Kidney (tissue), 14 donors: ENCODE measurements around the gene DEDD2. TPM values are rescaled to one million over a fixed set of nuclear protein-coding genes. Genes with fewer than 3 reads are reported as not detected.

Experiments used
- DNase-seq, 5 donors: peaks; one replicate each; pipeline ENCODE4 v3.0.0-alpha.2; 2013 to 2020
- FAIRE-seq: peaks from 2 replicates; lab custom pipeline; 2012; peaks lifted over from hg19 to GRCh38; lab: Jason Lieb, UNC
- H3K27ac ChIP-seq, 2 donors: one replicate each; pipeline ENCODE4 v1.7.0; 2013; ENCODE audit warnings: low read depth in 2 of 2, low read length in 2 of 2, inconsistent platforms in 1 of 2
- H3K27me3 ChIP-seq: one replicate; pipeline ENCODE4 v1.7.1; 2013; ENCODE audit warnings: low read length, inconsistent platforms; ENCODE audit not compliant: control insufficient read depth, insufficient read depth
- H3K36me3 ChIP-seq, 3 donors: one replicate each; pipeline versions ENCODE4 v1.7.0 to v1.7.1; 2013; ENCODE audit warnings: low read length in 3 of 3, control low read depth in 1 of 3, inconsistent platforms in 1 of 3; ENCODE audit not compliant: insufficient read depth in 3 of 3, control insufficient read depth in 2 of 3
- H3K4me1 ChIP-seq, 3 donors: one replicate each; pipeline versions ENCODE4 v1.7.0 to v1.7.1; 2013; ENCODE audit warnings: low read length in 3 of 3, inconsistent platforms in 1 of 3, low read depth in 1 of 3; ENCODE audit not compliant: control insufficient read depth in 2 of 3, insufficient read depth in 2 of 3
- H3K4me3 ChIP-seq, 3 donors: one replicate each; pipeline versions ENCODE4 v1.7.0 to v1.8.1; 2013; ENCODE audit warnings: low read length in 3 of 3, control low read depth in 1 of 3, inconsistent platforms in 1 of 3
- H3K9ac ChIP-seq, 3 donors: one replicate each; pipeline versions ENCODE4 v1.7.0 to v1.7.1; 2013; ENCODE audit warnings: low read length in 3 of 3, control low read depth in 1 of 3, inconsistent platforms in 1 of 3
- H3K9me3 ChIP-seq, 3 donors: one replicate each; pipeline versions ENCODE4 v1.7.0 to v1.7.1; 2013; ENCODE audit warnings: low read length in 3 of 3, control low read depth in 1 of 3, inconsistent platforms in 1 of 3; ENCODE audit not compliant: control insufficient read depth in 2 of 3, insufficient read depth in 1 of 3
- intact Hi-C: fragments of 100-400 bp; cut with DNase I; formaldehyde crosslinking; loops from one replicate; pipeline ENCODE4 v1.11.1; 2022
- polyA plus RNA-seq: library from polyadenylated mRNA; stranded (reverse); fragments of 350-450 nt; fragmentation: Illumina TruSeq; extraction: RNeasy Lipid Tissue Mini Kit (QIAGEN cat#74804); gene quantifications from one replicate; pipeline ENCODE4 v1.2.3, GENCODE V29; 2014; ENCODE audit warnings: low read depth, low replicate concordance; ENCODE audit not compliant: insufficient read depth
- total RNA-seq: library from RNA; stranded (reverse); fragmentation: NEBNext Ultra II Directional; extraction: Animal tissue kit (Norgen Biotek cat#: 25700); gene quantifications from one replicate; pipeline ENCODE4 v1.2.1, GENCODE V29; 2021
- TF ChIP-seq, protein P1 (sequence below): IDR thresholded peaks from 3 replicates; pipeline ENCODE4 v1.5.1; 2012; ENCODE audit warnings: mild to moderate bottlenecking, moderate library complexity, borderline replicate concordance; ENCODE audit not compliant: insufficient read depth; ENCODE audit errors: extremely low read depth
- donor health status: control.
- donor health status: control.
- donor health status: control.
- donor health status: control.
- donor health status: control.
- donor health status: DM: yes; HTN: yes; CAD: no.
- donor health status: Normal renal cell carcinoma (clear cell type).

Gene DEDD2
- total and polyA plus RNA-seq, 2 donors from 2014 or later, result 26.1 to 36.3 TPM

DNA sequence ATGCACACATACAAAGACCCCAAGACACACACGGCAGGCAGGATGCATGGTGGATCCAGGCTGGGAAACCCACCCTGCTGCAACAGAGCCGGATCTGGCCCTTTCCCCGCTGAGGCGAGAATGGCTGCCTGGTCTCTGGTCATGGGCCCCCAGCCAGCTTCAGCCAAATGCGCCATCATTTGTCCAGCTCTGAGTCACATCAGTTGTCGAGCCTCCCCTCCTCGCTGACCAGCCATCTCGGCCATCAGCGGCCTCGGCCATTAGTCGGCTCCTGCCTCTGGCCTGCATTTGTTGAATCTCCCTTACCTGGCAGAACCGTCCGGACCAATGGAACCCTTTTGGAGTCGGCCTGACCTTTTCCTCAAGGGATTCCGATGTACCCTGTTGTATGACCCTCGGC is 46.8 kb downstream of the DEDD2 start:
- intact Hi-C loops, result no loop called here
- no peak for FAIRE-seq
- TF ChIP-seq, protein P1, sequence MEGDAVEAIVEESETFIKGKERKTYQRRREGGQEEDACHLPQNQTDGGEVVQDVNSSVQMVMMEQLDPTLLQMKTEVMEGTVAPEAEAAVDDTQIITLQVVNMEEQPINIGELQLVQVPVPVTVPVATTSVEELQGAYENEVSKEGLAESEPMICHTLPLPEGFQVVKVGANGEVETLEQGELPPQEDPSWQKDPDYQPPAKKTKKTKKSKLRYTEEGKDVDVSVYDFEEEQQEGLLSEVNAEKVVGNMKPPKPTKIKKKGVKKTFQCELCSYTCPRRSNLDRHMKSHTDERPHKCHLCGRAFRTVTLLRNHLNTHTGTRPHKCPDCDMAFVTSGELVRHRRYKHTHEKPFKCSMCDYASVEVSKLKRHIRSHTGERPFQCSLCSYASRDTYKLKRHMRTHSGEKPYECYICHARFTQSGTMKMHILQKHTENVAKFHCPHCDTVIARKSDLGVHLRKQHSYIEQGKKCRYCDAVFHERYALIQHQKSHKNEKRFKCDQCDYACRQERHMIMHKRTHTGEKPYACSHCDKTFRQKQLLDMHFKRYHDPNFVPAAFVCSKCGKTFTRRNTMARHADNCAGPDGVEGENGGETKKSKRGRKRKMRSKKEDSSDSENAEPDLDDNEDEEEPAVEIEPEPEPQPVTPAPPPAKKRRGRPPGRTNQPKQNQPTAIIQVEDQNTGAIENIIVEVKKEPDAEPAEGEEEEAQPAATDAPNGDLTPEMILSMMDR, result no peak

DNA sequence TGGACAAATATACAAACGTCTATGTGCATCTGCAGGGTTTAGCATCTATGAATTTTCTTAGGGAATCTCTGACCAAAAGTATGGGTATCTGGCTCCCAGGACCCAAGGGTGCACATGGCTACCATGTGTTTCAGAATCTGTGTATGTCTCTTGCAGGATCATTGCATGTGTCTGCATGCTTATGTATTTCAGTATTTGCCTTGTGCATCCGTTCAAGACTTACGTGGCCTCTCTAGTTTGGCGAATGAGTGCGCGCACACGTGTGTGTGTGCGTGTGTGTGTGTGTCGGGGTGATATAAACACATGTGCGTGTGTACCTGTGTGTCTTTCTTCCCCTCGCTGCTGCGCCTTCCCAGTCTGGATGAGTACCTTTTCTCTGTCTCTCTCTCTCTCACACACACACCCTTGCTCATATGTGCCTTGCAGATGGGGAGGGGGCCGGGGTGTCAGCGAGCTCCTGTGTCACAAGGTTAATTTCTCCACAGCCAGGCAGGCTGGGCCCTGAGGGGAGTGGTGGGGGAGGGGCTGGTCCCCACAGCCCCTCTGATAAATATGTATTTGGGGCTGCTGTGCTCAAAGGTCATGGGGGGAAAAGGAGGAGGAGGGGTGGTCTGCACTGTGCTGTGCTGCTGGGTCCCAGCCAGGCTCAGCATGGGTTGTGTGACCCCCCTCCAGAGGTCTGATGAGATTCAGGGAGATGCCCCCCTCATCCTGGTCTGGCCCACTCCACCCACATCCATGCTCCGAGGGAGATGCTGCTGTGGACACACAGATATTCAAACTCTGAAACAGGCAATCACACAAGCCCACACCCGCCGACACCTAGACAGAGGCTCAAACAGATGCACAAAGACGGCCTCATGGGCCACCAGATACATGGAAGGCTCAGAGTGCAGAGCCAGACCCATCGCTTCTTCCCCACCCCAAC is 47.7 kb downstream of the DEDD2 start:
- Histone ChIP-seq H3K36me3 (no peaks in the 10 kb centered on the region), H3K27ac (no peak overlapping the region), H3K9me3 (no peaks in the 10 kb centered on the region), H3K4me1 (no peaks in the 10 kb centered on the region), H3K27me3 (peaks cover 1% of the 10 kb centered on the region), H3K4me3 (no peak overlapping the region), H3K9ac (no peak overlapping the region)
- intact Hi-C loops, result no loop called here
- TF ChIP-seq, protein P1, result no peak
- DNase-seq, result no peak
- no peak for FAIRE-seq

More for the DNA sequence above, 46.8 kb downstream of the DEDD2 start:
- H3K27ac ChIP-seq, result no peak overlapping the region
- H3K4me1 ChIP-seq, result no peaks in the 10 kb centered on the region
- H3K9ac ChIP-seq, result no peak overlapping the region
- H3K4me3 ChIP-seq, result no peak overlapping the region
- H3K27me3 ChIP-seq, result peaks cover 11% of the 10 kb centered on the region
- H3K36me3 ChIP-seq, result no peaks in the 10 kb centered on the region
- H3K9me3 ChIP-seq, result no peaks in the 10 kb centered on the region
- DNase-seq, result no peak

DNA sequence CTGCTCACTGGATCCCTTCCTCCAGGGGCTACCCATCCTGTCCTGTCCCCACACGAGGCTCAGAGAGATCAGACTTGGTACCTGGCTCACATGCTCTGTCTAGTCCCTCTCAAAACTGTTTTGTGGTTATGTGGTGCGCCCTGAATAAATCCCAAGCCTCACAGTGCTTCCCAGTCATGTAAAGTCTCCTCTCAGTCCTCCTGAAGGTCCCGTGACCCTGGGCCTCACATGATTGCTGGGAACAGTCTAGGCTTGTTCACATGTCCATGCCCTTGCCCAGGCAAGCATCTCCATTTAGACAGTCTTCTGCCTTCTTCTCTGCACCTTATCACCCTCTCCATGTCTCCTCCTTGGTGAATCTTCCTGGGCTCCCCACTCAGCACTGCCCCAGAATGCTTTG is 49.3 kb downstream of the DEDD2 start:
- no peak for FAIRE-seq
- no peaks in the 10 kb centered on the region for H3K27me3 ChIP-seq
- intact Hi-C loops, result no loop called here
- H3K9me3 ChIP-seq, result no peaks in the 10 kb centered on the region
- H3K27ac ChIP-seq, result no peak overlapping the region
- TF ChIP-seq, protein P1, result no peak
- H3K4me1 ChIP-seq, result no peaks in the 10 kb centered on the region
- no peak for DNase-seq
- no peaks in the 10 kb centered on the region for H3K36me3 ChIP-seq
- no peak overlapping the region for H3K9ac ChIP-seq
- H3K4me3 ChIP-seq, result no peak overlapping the region
